Activated CD4-positive, CD25-positive, alpha-beta regulatory T cell treated with anti-CD3 and anti-CD28 coated beads, Interleukin-2, amount 50 U/mL, for 24 hours (primary cell): ENCODE measurements around the gene RHBDF1.
A peak's percentile ranks its signal among the peaks of the same experiment; 100 is the strongest.
"Not testable (repeated sequence)": the region's sequence is repeated elsewhere in the genome, so short reads cannot be mapped to it uniquely, and the experiment has no call there.

Source experiments
- ATAC-seq, 2 donors: fragments of 150-1000 bp; cut with Tn5 transposase; one replicate each; pipeline ENCODE4 v1.10.0; 2021; ENCODE audit warnings: mild to moderate bottlenecking in 1 of 2, moderate library complexity in 1 of 2

The RHBDF1 gene

DNA sequence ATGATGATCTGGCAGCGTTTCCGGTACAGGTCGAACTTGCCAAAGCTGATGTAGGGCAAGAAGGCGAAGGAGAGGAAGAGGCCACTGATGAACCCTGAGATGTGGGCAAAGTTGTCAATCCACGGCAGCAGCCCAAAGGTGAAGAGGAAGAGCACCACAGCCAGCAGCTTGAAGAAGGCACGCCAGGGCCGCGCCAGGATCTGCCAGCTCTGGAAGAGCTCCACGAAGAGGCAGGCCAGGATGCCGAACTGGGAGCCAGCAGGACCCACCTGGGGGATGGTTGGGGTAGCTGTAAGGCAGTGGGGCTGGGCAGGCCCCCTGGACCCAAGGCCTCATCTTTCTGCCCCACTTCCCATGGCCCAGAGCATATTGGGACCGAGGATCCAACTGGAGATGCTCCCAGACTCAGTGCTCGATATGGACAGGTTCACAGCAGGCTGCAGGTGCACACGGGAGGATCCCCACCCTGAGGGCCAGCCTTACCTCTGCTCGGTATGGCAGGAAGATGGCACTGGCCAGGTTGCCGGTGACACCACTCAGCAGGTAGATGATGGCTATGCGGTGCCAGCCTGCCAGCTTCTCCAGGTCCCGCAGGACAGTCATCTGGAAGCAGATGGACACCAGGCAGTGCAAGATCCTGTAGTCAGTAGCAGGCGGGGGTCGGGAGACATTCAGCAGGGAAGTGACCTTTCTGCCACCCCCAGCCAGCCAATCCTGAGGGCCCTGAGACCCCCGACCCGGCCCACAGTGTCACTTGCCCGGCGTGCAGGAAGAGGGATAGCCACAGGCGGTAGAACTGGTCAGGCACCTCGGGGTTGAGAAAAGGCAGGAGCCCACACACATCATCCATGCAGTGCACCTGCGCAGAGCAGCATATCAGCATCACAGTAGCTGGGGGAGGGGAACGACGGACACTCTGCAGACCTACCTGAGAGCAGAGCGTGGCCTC, 13.7 kb downstream of the RHBDF1 start:
- no peak for ATAC-seq

DNA sequence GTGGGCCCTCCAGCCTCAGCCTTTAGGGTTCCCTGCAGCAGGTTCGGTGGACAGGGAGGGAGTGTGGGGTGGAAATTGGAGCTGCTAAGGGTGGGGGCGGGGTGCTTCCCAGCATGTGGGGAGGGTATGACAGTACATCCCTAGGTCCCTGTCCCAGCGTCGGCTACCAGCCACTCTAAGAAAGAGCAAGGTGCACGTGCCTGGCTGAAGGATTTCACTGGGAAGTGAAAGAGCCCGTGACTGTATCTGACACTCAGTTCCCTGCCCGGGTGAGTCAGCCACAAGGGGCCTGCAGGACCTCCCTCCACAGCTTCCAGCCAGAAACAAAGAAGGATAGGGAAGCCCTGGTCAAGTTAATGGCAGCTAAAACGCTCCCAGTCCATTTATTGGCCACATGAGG, 14.7 kb downstream of the RHBDF1 start:
- no peak for ATAC-seq

DNA sequence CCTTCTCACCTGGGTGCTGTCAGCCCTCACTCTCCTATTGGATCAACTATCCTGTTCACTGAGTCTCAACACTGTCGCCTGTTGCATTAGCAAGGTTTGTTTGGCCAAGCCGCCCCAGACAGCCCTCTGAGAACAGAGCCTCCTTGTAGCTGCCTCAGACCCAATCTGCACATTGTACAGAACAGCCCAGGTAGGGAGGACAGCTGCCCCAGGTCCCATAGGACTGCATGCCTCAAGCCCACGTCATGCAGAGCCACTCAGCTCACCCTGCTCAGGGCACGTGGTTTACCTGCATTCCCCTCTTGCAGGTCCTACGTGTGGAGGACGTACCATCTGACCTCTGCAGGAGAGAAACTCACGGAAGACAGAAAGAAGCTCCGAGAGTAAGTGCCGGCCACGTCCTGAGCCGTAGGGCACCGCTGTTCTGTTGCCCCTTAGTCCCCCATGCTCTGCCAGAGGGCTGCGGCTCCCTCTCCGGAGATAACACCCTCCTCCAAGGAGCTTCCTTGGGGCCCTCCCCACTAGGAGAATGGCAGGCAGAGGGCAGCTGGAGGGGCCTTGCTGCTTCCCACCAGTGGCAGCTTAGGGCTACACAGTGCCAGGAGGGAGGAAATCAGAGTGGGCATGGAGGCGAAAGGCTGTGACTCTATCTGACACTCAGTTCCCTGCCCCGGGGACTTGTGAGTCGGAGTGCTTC, 16.1 kb downstream of the RHBDF1 start:
- ATAC-seq: no peak

DNA sequence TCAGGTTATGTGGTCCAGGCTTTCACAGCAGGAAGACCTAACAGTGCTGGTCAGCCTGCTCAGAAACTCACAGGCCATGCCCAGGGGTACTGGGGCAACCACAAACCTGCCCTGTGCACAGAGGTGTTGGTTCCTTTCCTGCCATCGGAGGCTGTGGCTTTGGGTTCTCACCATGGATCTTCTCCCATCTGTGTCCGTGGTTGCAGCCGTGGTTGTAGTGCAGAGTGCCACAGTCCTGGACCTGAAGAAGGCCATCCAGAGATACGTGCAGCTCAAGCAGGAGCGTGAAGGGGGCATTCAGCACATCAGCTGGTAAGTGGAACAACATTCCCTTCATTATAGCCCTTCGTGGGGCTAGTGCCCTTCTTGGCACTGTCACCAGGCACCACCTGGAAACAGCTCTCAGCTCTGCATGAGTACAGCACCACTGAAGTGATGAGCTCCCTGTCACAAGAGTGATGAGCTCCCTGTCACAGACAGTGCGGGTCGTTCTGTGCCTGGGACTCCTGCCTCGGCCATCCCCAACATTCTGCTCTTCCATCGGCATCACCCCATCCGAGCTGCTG, 16.8 kb downstream of the RHBDF1 start:
- no peak for ATAC-seq

DNA sequence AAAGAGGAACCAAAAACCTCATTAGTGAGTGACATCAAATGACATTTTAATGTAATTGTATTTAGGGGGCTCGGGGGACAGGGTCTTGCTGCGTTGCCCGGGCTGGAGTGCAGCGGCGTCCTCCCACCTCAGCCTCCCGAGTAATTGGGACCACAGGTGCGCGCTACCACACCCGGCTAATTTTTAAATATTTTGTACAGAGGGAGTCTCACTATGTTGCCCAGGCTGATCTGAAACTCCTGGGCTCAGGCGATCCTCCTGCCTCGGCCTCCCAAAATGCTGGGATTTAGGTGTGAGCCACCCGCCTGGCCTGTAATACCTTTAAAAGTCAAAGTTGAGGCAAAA, 18.2 kb downstream of the RHBDF1 start:
- ATAC-seq: no peak

DNA sequence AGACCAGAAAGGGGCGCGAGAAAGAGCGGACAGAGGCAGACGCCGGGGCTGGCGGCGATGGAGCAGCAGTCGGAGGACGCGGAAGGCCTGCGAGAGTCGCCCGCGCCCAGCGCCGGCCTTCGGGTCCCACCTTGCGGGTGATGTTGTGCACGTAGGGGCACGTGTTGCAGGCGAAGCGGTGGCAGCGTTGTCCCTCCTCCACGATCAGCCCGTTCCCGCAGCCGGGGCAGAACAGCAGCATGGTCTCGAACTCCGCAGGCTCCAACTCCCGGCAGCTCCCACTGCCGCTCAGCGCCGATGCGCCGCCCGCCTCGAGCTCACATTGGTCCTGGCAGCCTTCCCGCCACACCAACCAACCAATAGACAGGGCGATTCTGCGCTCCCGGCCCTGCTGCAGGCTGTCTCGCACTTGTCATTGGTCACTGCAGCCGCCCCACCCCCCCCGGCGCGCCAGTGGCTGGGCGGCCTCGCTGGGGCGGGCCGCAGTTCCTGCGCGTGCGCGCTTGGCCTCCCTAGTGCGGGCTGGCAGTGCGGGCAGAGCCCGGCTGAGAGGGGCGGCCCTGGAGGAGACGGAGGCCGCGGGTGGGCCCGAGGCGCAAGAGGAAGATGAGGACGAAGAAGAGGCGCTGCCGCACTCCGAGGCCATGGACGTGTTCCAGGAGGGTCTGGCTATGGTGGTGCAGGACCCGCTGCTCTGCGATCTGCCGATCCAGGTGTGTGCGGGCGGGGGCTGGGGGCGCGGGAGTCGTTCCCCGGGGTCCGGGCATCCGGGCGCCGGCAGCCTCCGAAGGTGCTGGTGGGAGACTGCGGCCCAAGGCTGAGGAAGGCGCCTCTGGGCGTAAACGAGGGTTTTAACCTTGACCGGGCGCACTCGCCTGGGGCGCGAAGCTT, 18.8 kb downstream of the RHBDF1 start, which contains the start of the genes POLR3K and SNRNP25:
TSS of gene POLR3K (minus strand) at position 263 of the 891 bp plus-strand sequence. CDS start at position 241, 22 bp downstream.
TSS of gene SNRNP25 (plus strand) at position 483 of the 891 bp plus-strand sequence. CDS start at position 672, 189 bp downstream.
- ATAC-seq: peak; percentile 97 to 98

DNA sequence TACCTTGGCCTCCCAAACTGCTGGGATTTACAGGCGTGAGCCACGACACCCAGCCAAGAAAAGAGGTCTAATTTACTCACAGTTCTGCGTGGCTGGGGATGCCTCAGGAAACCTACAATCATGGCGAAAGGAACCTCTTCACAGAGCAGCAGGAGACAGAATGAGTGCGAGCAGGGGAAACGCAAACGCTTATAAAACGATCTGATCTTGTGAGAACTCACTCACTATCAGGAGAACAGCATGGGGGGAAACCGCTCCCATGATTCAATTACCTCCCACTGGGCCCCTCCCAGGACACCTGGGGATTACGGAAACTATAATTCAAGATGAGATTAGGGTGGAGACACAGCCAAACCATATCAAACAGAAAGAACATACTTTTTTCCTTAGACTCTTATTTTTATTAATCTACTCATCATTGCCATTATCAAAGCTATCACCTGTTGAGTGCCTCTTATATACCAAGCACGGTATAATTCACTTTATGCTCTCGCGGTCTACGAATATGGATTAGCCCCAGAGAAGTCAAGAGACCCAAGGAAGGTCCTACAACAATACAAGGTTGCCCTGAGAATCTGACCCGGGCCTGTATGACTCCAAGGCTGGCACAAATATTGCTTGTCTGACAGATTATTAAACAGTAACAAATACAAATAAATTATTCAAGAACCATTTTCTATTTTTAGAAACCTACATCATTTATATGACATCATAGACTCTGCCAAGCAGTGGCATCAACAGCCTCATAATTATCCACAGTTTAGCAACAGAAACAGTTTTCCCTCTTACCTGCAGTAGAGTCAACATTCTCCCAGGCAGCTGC, 21.5 kb downstream of the RHBDF1 start:
- no peak for ATAC-seq

DNA sequence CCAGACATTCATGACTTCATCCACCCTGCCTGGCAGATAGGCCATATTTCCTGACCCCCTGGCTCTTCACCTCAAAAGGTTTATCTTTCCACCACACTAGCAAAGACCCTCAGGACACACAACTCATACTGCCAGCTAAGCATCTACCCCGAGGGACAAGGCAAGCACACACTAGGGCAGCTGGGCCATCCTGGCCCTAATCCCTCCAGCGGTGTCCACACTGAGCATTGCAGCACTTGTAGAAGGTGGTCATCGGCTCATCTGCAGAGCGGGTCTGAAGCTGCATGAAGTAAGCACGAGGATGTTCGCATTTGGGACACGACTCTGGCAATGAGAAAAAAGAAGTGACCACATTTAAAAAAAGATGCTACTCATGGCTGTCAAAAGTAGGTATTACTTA, 25.2 kb downstream of the RHBDF1 start:
- ATAC-seq: no peak

DNA sequence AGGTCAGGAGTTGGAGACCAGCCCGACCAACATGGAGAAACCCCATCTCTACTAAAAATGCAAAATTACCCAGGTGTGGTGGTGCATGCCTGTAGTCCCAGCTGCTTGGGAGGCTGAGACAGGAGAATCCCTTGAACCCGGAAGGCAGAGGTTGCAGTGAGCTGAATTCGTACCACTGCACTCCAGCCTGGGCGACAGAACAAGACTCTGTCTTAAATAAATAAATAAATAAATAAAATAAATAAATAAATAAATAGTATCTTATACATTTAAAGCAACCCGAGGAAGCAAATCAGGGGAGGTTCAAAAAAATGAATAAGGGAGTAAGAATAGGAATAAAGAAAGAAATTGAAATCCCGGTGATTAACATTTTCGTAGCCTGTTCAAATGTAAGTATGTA, 25.9 kb downstream of the RHBDF1 start:
- not testable (repeated sequence) for ATAC-seq

DNA sequence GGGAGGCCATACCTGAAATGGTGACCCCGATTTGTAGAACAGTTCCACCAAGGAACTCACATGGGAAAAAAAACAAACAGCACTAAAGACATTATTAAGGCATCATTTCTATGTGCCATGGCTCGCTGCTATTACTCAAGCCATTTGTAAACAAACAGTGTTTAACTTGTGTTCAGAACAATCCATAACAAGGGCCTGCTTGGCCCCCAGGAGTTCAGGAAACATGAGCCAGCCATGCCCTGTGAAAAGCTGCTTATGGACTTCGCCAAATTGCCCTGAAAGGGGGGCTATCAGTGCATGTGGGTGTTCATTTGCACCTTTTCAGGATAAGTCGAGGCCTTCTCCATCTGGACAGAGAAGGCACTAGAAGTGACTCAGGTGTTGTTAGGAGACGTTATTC, 27.0 kb downstream of the RHBDF1 start:
- ATAC-seq: no peak

DNA sequence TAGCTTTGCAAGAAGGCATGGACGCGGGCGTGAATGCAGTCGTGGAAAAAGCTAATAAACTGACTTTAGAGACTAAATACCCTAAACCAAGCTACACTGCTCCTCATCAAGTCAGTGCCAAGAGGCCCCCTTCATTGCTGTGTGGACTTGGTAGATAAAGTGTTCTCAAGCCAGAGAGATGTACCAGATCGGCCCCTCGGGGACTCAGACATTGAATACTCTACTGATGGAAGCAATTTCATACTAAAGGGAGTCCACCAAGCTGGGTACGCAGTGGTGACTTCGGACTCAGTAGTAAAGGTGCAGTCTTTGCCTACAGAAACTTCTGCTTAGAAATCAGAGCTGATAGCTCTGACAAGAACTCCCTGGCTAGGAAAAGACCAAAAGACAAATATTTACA, 27.8 kb downstream of the RHBDF1 start:
- ATAC-seq: no peak

DNA sequence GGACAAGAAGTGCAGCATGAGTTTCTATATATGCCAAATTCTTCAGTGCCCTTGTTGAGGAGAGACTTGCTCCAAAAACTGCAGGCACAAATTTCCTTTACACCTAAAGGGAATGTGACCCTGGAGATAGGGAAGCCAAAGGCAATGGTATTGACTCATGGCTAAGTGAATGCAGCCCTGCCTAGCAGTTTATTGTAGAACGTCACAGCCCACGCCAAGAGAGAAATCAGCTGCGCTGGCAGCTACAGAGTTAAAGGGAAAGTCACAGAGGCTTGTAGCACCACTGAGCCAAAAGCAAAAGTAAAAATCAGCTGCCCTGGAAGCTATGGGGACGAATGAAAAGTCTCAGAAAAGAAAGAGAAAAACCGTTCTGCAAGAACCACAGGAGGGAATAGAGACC, 29.1 kb downstream of the RHBDF1 start:
- ATAC-seq: no peak

DNA sequence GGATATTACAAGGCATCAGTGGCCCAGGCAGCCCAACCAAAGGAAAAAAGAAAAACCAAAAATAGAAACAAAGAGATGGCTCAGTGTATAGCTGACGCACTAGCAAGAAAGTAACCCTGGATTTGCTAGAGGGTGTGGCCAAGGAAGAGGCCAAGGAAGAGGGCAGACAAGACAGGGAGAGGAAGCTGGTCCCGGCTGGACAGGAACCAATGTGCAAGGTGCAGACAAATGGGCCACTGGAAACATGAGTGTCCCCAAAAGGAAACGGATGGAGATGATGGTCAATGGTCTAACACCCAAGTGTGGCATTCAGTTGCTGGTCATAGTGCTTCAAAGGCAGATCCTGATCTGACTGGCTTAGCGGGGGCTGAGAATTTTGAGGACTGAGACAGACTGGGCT, 29.7 kb downstream of the RHBDF1 start:
- no peak for ATAC-seq

DNA sequence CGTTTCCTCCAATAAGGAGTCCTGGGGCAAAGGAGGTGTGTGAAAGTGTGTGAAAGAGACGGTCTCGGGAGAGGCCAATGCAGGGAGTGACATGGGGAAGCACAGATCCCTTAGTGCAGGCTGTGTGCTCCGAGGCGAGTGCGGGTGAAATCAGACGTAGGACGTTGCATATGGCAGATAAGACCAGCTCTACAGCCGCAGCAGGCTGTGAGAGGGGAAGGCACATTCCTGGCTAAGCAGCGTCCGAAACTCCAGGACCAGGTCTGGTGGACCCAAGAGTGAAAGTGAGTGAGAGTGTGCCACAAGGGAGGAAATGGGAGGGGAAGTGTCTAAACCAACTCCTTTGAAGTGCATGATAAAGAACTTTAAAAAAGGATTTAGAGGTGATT, 30.4 kb downstream of the RHBDF1 start:
- no peak for ATAC-seq

DNA sequence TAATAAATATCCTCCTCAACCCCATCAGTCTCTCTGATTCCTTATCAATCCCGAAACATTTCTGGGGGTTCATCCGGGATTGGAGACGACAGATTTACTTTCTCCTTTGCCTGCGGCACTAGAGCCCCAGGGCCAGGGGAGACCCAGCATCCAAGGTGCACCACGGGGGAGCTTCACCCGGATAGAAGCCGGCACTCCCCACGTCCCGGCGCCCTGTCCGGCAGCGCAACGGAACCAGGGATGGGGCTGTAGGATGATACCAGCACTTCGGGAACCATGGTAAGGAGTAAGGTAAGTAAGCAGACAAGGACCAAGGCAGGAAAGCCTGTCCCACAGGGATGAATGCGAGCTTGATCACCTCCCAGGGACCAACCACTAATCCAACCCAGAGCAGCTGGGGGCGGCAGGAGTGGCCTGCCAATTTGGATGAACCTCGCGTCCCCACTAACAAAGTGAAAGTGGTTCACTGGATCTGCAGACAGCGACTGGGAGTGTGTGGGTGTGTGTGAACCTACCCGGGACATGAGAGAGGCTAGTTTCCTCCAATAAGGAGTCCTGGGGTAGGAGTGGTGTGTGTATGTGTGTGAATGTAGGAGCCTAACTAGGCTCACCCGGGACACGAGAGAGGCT, 30.9 kb downstream of the RHBDF1 start:
- no peak for ATAC-seq

DNA sequence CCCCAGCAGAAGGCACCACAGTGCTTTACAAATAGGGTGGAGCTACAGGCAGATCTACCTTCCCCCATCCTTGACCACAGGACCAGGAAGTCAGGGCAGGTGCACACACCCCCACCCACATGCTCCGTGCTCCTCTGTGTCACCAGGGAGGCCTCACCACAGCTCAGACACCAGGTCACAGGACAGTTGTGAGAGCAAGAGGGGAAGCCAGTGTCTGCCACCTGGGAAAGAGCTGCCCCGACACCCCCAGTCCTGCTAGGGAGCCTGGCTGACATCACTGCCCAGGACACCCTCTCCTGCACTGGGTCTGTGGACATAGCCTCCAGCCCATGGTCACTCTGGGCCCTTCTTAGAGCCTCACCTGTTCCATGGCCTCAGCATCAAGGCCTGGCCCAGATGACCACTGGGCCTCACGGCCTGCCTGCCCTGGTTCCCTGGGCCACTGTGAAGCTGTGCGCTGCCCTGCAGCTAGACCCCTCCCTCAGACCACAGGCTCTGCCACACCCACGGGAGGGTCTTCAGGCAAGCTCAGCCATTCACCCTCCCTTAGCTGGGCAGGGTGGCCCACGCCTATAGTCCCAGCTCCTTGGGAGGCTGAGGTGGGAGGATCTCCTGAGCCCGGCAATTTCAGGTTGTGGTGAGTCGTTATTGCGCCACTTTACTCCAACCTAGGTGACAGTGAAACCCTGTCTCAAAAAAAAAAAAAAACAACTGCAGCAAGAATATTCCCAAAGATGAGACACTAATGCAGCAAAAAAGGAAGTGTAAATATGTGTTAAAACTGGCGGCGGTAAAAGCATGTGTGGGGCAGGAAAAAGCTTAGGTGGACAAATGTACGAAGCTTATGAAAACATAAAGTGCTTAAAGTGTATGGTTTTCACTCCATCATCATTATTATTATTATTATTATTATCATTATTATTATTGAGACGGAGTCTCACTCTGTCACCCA, 33.2 kb downstream of the RHBDF1 start:
- peak; percentile 91 to 96 for ATAC-seq

DNA sequence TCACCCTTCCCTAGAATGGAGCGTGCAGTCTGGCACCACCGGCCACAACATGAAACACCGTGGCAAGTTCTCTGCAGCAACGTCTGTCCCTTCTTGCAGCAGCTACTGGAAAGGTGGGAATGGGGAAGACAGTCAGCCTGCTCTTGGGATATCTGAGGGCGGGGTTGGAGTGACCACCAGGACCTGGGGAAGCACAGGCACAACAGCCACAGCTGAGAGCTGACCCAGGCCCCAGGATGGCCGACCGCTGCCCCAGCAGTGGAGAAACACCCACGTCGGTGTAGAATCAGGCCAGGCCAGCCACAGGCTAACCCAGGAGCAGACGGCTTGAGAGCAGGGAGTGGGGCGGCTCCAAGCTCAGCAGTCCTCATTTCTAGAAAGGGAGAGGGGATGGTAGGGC, 34.2 kb downstream of the RHBDF1 start:
- ATAC-seq: not testable (repeated sequence)

DNA sequence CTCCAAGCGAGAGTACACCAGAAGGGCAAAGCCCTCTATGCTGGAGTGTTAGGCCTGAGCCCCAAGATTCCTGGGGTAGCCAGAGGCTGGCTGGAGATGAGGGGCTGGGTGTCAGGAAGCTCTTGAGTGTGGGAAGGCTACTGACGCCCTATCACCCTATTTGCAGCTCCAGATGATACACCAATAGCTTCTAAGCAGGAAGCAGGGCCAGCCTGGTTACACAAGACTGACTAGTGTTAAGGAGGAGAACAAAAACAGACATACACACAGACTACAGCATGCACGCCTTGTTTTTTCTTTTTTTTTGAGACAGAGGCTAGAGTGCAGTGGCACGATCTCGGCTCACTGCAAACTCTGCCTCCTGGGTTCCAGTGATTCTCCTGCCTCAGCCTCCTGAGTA, 34.9 kb downstream of the RHBDF1 start:
- ATAC-seq: no peak

DNA sequence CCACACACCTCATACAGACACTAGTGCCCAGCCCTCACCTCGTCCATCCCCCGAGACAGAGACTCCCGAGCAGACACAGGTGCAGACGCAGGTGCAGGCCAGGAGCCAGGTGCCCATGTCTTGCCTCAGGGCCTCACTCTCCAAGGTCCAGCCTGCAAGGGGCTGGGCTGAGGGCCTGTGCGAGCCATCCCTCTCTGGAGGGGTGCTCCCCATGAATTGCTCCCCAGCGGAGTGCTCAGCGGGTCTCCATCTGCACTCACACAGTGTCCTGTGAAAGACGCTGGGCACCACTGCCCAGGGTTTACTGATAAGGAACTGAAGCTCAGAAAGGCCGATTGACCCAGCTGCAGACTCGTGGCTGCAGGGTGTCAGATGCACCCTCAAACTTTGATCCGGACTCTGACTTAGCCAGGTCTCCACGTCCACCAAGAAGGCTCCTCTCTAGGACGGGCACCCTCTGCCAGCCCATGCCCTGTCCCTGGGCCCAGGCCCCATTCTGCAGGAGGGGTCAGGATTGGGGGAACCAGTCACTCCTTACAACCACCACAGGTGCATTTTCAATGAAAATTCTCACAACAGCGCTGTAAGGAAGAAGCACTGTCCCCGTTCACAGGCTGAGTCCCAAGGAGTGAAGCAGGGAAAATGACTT, 36.0 kb downstream of the RHBDF1 start:
- ATAC-seq: no peak
